ENCODE data around the gene FYB2.
A peak's percentile ranks its signal among the peaks of the same experiment; 100 is the strongest.

The FYB2 gene

DNA sequence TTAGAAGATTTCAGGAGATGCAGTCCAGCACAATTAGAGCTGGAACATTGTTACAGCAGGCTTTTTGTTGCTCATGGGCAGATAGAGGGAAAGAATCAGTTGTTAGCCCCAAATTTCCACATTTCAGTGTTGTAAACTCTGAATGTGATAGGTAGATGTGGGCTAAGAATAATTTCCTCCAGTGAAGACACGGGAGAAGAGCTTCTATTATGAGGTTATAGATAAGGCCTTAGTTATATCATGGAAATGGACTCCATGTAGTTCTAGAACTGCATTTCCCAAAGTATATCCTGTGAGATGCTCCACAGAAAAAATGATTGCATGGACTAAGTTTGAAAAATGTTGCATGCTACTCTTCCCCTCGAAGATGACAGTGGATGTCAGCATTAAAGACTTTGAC is 109.2 kb downstream of the FYB2 start:
- no peak for DNase-seq

DNA sequence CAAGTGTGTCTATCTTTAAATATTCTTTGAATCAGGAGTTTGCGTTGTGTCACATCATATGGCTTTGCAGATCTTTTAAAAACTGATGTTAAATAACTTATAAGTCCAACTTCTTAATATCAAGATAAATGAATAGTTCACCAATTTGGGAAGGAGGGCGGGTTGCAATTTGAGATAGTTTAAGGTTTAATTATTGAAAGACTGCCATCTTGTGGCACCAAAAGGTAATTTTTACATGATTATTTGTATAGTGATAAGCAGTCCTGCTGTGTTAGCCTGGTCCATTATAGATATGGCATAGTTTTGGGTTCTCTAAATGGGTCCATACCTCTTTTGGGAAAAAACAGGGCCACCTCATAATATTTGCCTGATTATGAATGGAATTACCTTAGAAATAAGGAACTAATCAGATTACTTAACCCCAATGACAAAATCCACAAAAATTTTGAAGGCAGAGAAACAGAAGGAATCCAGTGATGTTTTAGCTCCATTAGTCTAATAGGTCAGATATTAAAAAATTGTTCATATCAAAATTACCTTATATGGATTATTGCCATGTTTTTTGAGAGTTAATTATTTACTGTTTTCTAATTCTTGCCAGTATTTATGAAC is 109.8 kb downstream of the FYB2 start:
- DNase-seq, result peak; percentile 10

DNA sequence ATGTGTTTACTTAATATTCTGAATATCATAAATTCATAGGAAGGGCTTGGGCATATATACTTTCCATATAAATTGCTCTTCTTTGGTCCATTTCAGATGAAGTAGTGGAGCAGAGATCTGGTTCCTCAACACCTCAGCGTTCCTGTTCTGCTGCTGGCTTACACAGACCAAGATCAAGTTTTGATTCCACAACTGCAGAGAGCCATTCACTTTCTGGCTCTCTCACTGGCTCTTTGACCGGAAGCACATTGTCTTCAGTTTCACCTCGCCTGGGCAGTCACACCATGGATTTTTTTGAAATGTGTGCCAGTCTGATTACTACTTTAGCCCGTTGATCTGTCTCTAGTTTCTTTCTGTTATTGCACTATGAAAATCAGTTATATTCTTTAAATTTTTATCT is 111.8 kb downstream of the FYB2 start:
- DNase-seq, result no peak

- DNase-seq, result no peak
Observed at GRCh38 chr1:56703747-56704146, 115.5 kb downstream of the FYB2 start.

GRCh38 chr1:56696663-56697062 is 122.5 kb downstream of the FYB2 start:
- no peak for DNase-seq

- DNase-seq, result no peak
Observed at GRCh38 chr1:56688522-56689026, 130.6 kb downstream of the FYB2 start.

DNA sequence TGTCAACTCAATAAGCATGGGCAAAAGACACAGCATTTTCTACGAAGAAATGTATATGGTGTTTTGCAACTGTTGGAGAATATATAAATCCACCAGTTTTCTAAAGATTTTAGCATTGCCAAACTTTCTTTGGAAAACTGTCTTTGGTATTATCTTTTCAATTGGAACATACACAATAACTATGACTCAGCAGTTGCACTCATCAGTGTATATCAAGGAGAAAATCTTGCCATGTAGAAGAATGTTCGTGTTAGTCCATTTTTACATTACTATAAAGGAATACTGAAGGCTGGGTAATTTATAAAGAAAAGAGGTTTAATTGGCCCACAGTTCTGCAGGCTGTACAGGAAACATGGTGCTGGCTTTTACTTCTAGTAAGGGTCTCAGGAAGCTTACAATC is 133.0 kb downstream of the FYB2 start:
- DNase-seq, result no peak

DNA sequence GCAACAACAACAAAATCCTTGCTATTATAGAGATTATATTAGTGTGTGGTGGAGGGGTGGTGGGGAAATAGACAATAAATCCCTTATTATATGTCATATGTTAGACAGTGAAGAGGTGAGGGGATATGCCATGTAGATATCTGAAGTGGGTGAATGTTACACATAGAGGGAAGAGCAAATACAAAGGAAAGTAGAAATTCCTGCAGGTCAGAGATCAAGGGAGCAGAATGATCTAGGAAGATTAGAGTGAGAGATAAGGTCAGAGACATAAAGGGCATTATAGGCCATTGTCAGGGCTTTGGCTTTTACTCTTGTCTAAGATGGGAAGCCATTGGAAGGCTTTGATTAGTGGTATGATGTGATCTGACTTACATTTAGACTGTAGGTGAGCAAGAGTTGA is 135.6 kb downstream of the FYB2 start:
- DNase-seq, result no peak

- DNase-seq, result no peak
Observed at GRCh38 chr1:56676571-56677035, 142.6 kb downstream of the FYB2 start.

GRCh38 chr1:56675763-56676162 is 143.4 kb downstream of the FYB2 start:
- no peak for DNase-seq

DNA sequence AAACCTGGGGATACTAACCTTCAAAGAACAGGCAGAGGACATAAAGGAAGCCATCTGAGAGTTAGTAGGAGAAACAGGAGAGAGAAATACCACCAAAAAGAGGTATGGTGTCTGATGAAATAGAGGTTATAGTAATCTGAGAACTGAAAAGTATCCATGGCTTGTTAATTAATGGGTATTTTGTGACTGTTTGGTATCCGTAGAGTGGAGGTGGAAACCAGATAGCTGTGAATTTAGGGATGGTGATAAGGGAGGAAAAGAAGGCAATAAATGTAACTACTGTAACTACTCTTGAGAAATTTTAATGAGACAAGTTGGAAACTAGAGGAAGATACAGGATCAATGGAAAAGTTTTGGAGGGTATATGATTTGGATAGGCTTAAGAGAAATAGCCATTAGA is 146.6 kb downstream of the FYB2 start:
- no peak for DNase-seq

DNA sequence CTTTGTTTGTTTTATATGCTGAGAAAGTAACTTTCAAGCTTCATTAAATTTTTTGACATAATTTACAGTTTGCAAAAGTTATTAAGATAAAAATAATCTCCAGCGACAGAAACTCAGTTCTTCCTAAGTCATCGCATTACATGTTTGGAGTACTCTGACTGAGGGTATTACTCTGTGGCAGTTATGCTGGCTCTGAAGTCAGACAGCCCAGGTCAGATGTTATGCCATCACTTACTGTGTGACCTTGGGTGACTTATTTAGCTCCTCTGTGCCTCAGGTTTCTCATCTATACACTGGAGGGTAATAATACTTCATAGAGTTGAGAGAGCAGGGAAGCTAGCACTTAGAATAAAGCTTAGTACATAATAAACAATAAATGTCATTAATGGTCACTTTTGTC is 147.7 kb downstream of the FYB2 start:
- no peak for DNase-seq

DNA sequence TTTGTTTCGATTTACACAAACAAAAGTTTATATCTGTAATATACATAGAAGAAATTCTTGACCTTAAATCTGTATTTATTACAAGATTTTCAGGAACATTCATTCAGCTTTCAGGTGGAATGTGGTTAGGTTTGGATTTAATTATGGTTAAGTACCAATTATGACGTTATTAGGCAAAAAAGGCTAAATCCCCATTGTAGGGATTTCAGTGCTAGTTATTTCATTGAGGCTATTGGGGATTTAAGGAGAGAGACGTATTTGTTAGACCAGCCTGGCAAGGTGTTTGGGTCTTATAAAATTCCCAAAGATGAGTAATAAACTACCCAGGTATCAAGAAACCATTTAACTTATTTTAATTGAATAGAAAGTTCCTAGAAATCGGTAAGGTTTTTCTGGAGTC is 148.1 kb downstream of the FYB2 start:
- no peak for DNase-seq

DNA sequence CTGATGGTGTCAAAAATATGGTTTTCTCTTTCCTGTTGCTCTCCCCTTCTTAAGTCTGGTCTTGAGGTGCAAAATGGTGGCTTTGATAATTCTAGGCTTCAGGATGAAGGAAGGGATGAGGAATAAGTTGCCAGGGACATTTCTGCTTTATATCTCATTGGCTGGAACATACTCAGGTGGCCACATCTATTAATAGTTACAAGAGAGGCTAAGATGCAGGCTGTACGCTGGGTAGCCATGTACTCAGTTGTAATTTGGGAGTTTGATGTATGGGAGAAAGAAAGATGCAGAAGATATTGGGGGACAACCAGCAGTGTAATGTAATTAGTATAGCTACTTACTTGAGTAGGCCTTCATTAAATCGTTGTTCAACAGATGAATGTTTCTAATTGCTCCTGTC is 148.9 kb downstream of the FYB2 start:
- no peak for DNase-seq

All from NCI-H1092 (cell line).